ENCODE results near the gene ELMOD3.

GRCh38 chr2:85400541-85401463 lies 46.2 kb downstream of the ELMOD3 start:
- TF ChIP-seq CTCF (IDR thresholded peaks at IDR 0.05) (no peak), POLR2A (IDR thresholded peaks at IDR 0.05) (no peak)
